Bladder microvascular endothelial cell (primary cell): Measurements from ENCODE around the gene MZT1. TPM values are rescaled to one million over a fixed set of nuclear protein-coding genes. Genes with fewer than 3 reads are reported as not detected.

Experiments used
- total RNA-seq: library from RNA; depleted of rRNA; stranded (reverse); fragments of >200 nt; gene quantifications from 2 replicates; pipeline ENCODE4 v1.2.3, GENCODE V29; 2014

Gene MZT1
- total RNA-seq, result 7.6 and 11.8 TPM in 2 replicates

DNA sequence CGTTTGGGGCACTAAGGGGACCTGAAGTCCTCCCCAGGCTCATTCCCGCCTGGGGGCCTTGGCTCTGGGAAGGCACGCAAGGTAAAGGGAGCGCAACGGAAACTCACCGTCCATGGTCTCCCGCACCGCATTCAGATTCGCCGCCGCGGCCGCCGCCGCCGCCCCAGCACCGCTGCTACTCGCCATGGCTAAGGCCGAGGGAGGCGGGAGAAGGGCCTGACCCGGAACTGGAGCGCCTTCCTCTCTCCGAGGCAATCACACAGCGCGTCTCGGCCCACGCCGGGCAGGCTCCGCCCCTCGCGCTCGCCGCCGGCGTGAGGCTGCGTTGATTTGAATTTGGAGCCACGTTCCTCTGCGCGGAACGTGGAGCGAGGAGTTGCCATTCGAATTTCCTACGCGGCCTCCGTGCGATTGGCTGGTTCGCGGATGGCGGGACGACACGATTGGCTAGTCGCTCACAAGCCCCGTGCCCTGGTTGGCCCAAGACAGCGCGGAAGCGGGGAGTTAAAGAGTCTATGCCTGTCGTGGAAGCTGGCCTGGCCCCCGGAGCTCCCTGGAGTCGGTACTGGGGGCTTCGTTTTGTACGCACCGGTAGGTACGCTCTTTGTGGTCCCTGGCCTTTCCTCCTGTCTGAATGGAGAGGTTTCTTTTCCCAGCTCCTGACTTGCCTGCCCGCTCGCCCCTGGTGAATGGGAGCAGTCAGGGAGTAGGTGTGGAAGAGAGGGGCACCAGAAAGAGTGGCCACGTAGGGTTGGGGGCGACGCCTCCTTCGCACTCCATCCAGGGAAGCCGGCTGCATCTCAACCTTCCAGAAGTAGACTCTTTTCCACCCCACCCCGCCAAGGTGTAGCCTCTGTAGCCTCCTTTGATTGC lies at the start of gene MZT1, which contains the start of gene BORA:
Gene MZT1 (minus strand): TSS at position 213 of the 873 bp plus-strand sequence. CDS start 27 bp downstream, at position 186.
Gene BORA (plus strand): TSS at position 507 of the 873 bp plus-strand sequence. CDS start 1,018 bp downstream, outside the sequence.

Other genes with a start within 250 kb of the MZT1 start
- gene BORA, start 294 bp upstream of the MZT1 start, total RNA-seq, result 5.0 and 5.8 TPM in 2 replicates
- 21.0 and 53.5 TPM in 2 replicates for gene DIS3, start 54.3 kb upstream of the MZT1 start, total RNA-seq
- gene PIBF1, start 54.5 kb upstream of the MZT1 start, total RNA-seq, result 16.7 and 31.8 TPM in 2 replicates